ENCODE data around the gene REM1.
A peak's percentile ranks its signal among the peaks of the same experiment; 100 is the strongest.
"Not testable (repeated sequence)": the region's sequence is repeated elsewhere in the genome, so short reads cannot be mapped to it uniquely, and the experiment has no call there.

Gene REM1

GRCh38 chr20:31474758-31475427 is at the start of gene REM1, which contains the start of gene DEFB124:
Gene REM1, plus strand, starts transcription at chr20:31475288. Its CDS starts 1,158 bp downstream, at chr20:31476446.
Gene DEFB124, minus strand, starts transcription at chr20:31475127. Its CDS starts 2,114 bp downstream, at chr20:31473013.
- DNase-seq, result no peak

GRCh38 chr20:31425797-31426196 is 49.3 kb upstream of the REM1 start:
- no peak for DNase-seq

- DNase-seq, result not testable (repeated sequence)
Measured at GRCh38 chr20:31426891-31427551, 48.1 kb upstream of the REM1 start.

- not testable (repeated sequence) for DNase-seq
Measured at GRCh38 chr20:31427576-31427975, 47.5 kb upstream of the REM1 start.

GRCh38 chr20:31430568-31431115 is 44.4 kb upstream of the REM1 start:
- DNase-seq, result no peak

GRCh38 chr20:31440012-31440659 is 35.0 kb upstream of the REM1 start, which contains the start of gene DEFB123:
Gene DEFB123, plus strand, starts transcription at chr20:31440632. Its CDS starts 67 bp downstream, at chr20:31440699.
- no peak for DNase-seq

GRCh38 chr20:31446084-31446819 is 28.8 kb upstream of the REM1 start:
- DNase-seq, result no peak

- DNase-seq, result no peak
Measured at GRCh38 chr20:31449511-31450414, 25.3 kb upstream of the REM1 start.

GRCh38 chr20:31452575-31452974 is 22.5 kb upstream of the REM1 start:
- DNase-seq, result no peak

GRCh38 chr20:31454361-31454760 is 20.7 kb upstream of the REM1 start:
- no peak for DNase-seq

GRCh38 chr20:31470946-31471345 is 4.1 kb upstream of the REM1 start:
- DNase-seq, result not testable (repeated sequence)

GRCh38 chr20:31472395-31473330 is 2.4 kb upstream of the REM1 start:
- no peak for DNase-seq

GRCh38 chr20:31473331-31474096 is 1.6 kb upstream of the REM1 start:
- no peak for DNase-seq

GRCh38 chr20:31474097-31474436 is 1.0 kb upstream of the REM1 start:
- DNase-seq, result no peak

GRCh38 chr20:31475472-31476293 is 595 bp downstream of the REM1 start:
- DNase-seq, result no peak

GRCh38 chr20:31476294-31476585 is 1.2 kb downstream of the REM1 start:
- DNase-seq, result peak in 1 of 2 experiments; percentile 5

- no peak for DNase-seq
Measured at GRCh38 chr20:31476643-31477215, 1.6 kb downstream of the REM1 start.

GRCh38 chr20:31484001-31484400 is 8.9 kb downstream of the REM1 start:
- DNase-seq, result peak in 1 of 2 experiments; percentile 8

Measured in NCI-H526 (cell line).